AG09309 (cell line): ENCODE results near the gene RCAN1.

Experiments used
- DNase-seq: peaks from one replicate; pipeline ENCODE4 v3.0.0-alpha.2; 2010; ENCODE audit warnings: low read depth
- H3K4me3 ChIP-seq: 2 replicates; pipeline ENCODE4 v1.5.1; 2011; ENCODE audit warnings: mild to moderate bottlenecking, low read depth, low read length, moderate library complexity; ENCODE audit not compliant: control insufficient read depth
- TF ChIP-seq, protein P1 (sequence below): IDR thresholded peaks from 2 replicates; pipeline ENCODE4 v1.5.1; 2011; ENCODE audit warnings: mild to moderate bottlenecking, low read depth, low read length, inconsistent platforms; ENCODE audit not compliant: insufficient read depth, control insufficient read depth; ENCODE audit errors: missing control alignments

RCAN1 gene

DNA sequence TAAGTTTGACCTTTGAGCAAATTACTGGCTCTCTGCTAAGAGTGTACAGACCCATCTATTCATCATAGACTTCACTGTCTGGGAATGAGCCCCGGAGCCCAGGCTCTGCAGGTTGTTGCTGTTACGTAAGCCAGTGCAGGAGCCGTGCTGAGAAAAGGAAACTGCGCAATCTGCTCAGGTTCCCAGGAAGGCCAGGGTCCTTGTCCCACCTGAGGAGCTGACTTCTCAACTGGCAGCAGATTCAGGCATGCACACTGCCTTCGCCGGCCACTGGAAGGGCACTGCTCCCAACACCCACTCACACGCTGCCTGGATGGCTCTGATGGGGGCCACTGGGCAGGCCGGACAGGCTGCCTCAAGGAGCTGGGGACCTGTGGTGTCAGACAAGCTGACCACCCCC is 19.5 kb downstream of the RCAN1 start:
- DNase-seq: no peak
- H3K4me3 ChIP-seq: no peak overlapping the region

DNA sequence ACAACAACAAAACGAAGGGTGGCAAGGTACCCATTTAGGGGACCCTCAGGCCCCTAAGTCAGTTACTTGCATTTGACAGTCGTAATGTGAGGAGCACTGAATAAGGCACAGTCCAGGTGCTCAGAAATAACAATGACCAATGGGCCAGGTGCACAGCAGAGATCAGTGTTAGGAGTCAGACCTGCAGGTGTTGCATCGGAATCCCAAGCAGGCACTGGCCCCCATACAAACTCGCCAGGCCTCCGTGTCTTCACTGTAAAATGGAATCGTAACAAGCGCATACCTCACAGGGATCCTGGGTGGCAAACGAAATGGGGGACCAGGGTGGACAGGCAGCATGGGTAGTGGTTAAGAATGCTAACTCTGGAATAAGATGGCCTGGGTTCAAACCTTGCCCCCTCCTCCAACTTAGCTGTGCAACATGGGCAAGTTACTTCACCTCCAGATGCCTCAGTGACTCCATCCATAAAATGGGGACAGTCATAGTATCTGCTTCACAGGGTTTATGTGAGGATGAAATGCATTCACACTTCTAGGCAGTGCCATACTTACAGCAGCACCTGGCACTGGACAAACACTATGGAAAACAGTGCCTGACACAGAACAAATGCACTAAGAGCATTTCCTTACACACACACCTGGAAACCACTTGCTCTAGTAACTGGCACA is 20.2 kb downstream of the RCAN1 start:
- DNase-seq: no peak
- H3K4me3 ChIP-seq: no peak overlapping the region
- TF ChIP-seq, protein P1, sequence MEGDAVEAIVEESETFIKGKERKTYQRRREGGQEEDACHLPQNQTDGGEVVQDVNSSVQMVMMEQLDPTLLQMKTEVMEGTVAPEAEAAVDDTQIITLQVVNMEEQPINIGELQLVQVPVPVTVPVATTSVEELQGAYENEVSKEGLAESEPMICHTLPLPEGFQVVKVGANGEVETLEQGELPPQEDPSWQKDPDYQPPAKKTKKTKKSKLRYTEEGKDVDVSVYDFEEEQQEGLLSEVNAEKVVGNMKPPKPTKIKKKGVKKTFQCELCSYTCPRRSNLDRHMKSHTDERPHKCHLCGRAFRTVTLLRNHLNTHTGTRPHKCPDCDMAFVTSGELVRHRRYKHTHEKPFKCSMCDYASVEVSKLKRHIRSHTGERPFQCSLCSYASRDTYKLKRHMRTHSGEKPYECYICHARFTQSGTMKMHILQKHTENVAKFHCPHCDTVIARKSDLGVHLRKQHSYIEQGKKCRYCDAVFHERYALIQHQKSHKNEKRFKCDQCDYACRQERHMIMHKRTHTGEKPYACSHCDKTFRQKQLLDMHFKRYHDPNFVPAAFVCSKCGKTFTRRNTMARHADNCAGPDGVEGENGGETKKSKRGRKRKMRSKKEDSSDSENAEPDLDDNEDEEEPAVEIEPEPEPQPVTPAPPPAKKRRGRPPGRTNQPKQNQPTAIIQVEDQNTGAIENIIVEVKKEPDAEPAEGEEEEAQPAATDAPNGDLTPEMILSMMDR: no peak

More for the DNA sequence above, 19.5 kb downstream of the RCAN1 start:
- TF ChIP-seq, protein P1: no peak

DNA sequence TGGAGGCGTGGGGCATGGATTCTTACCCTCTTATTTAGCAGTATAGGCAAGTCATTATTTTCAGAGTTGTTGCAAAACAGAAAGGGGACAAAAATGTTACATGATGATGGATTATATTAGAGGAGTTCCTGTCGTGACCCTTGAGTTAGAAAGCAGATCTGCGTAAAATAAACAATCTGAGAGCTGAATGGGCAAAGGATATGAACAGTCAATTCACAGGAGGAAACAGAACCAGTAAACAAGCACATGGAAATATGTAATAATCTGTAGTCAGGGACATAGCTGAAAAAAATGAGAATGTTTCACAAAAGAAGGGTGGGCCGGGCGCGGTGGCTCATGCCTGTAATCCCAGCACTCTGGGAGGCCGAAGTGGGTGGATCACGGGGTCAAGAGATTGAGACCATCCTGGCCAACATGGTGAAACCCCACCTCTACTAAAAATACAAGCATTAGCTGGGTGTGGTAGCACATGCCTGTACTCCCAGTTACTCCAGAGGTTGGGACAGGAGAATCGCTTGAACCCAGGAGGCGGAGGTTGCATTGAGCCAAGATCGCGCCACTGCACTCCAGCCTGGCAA is 20.9 kb downstream of the RCAN1 start:
- TF ChIP-seq, protein P1: no peak
- H3K4me3 ChIP-seq: no peak overlapping the region
- no peak for DNase-seq

DNA sequence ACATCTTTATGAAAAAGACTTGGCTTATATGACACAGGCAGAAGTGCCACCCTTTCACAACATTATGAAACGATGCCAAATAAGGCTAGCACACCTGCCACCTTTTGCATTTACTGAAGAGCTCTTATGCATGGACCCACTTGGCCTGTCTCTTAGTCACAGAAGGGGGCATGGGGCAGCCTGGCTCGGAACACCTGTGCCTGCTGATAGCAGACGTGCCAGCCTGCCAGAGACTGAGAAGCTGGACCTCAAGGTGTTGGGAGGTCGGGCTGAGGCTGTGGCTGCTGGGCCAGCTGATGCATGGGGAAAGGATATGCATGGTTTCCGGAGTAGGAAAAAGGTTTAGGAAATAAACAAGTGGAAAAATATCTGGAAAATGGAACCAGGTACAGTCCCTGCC is 21.5 kb downstream of the RCAN1 start:
- DNase-seq: no peak
- no peak overlapping the region for H3K4me3 ChIP-seq
- TF ChIP-seq, protein P1: no peak

DNA sequence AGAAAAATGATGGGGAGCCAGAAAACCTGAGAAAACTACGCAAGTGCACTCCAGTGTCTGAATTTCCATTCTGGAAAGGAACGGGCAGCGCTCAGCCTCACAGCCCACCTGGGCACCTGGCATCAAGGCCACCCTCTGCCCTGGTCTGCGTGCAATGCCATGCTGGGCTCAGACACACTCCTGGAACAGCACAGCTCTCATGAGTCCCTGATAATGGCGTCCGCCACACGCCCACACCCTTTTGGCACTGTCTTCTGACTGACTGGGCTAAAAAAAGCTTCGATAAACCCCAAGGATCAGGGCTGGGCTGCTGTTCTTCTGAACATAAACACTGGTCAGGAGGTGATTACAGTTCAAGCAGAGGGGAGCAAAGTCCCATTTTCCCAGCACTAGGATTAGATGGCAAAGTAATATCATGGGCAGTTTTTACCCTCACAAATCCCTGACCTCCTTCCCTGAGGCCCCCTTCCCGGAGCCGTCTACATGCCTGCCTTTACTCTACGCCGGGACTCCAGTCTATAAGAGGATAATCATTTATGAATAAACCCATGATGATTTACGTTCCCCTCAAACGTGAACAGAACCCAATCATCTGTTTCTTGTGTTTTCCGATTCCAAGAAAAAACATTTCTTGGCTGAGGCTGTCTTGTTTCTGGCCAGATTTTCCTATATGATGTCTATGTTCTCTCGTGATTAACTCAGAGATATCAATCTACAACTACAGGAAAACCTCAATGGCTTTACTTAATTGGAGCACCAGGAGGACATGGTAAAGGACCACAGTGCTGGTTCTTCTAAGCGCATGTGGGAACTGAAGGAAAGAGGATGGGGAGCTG is 22.6 kb downstream of the RCAN1 start:
- TF ChIP-seq, protein P1: no peak
- no peak for DNase-seq
- no peak overlapping the region for H3K4me3 ChIP-seq

DNA sequence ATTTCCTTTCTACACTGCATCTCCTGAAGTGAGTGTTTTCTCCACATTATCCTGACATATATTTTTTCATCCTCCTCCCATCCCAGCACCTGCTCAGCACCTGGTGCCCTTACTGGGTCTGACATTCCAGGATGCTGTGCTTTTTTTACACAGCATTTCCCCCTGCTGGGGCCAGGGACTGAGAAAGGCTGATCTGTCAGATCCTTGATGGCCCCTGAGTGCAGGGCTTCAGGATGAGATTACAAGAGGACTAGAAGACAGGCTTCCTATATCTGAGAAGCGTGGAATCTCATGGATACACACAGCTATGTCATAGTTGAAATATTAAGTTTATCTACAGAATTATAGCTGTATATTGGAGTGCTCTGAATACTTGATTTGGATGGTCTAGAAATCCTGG is 24.4 kb downstream of the RCAN1 start:
- no peak overlapping the region for H3K4me3 ChIP-seq
- TF ChIP-seq, protein P1: no peak
- DNase-seq: no peak
